HG03521 (cell line): ENCODE results near the gene RTN4IP1.
A peak's percentile ranks its signal among the peaks of the same experiment; 100 is the strongest.

ENCODE experiments used
- ATAC-seq: cut with Tn5 transposase; IDR thresholded peaks from one replicate; pipeline ENCODE4 v1.9.1; 2021; ENCODE audit warnings: mild to moderate bottlenecking, moderate library complexity; ENCODE audit not compliant: unreplicated experiment

The RTN4IP1 gene

DNA sequence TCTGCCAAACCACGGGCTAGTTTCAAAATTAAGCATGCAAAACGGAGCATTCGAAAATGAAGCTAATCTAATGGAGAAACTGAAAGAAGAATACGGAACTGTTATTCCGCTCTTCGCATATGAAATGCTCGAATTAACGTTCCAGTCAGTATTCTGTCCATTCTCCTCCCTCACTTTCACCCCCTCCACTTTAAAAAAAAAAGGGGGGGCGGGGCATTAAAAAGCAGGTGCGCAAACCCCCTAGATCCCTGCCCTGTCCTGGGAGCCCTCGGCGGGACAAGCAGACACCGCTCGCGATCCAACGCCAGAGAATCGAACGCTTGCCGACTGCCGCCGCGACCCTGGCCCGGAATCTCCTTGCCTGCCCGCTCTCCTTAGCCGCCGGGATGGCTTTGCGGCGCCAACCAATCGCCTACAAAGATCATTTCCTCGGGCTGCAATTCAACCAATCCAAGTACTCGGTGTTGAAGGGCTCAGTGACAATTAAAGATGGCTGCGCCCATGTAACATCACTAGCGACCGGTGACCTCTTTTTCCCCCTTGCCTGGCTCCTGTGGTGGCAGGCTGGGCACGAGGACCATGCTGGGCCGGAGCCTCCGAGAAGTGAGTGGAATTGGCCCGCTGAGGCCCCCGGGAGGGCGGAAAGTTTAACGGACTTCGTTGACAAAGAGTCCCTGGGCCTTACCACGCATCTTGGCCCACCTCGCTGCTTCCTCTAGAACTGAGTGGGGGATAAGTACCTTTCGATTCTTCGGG lies at the start of gene RTN4IP1, which contains the start of gene QRSL1:
RTN4IP1 (minus strand) TSS at position 396 of the 756 bp plus-strand sequence. CDS start 477 bp downstream, outside the sequence.
QRSL1 (plus strand) TSS at position 476 of the 756 bp plus-strand sequence; CDS start at position 580, 104 bp downstream.
- peak; percentile 78 for ATAC-seq

DNA sequence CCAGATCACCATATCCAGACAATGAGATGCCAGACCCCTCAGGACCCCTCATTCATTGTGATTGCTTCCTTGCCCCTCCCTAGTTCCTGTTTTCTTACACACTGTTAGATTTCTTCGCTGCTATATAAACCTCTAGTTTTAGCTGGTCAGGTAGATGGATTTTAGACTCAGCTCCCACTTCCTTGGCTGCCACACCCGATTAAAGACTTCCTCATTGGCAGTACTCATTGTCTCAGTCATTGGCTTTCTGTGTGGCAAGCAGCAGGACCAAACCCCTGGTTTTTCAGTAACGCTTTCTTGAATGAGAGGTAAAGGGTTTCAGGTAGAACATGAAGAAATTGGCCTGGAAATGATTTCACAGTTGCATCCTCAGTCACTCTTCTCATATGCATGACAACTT lies 48.0 kb upstream of the RTN4IP1 start:
- ATAC-seq = no peak

DNA sequence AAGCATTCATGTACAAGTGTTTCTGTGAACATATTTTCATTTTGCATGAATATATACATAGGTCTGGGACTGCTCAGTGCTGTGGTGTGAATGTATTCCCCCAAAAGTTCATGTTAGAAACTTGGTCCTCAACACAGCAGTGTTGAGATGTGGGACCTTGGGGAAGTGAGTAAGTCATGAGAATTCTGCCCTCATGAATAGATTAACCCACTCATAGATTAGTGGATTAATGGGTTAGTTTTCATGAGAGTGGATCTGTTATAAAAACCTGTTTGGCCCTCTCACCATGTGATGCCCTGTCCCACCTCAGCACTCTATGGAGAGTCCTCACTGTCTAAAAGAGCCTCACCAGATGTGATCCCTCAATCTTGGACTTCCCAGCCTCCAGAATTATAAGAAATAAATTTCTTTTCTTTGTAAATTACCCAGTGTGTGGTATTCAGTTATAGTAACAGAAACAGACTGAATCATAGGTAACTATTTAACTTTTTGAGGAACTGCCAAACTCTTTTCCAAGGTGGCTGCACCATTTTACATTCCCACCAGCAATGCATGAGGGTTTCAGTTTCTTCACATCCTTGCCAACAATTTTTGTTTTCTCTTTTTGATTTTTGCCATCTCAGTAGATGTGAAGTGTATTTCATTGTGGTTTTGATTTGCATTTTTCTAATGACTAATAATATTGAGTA lies 45.4 kb upstream of the RTN4IP1 start:
- ATAC-seq = no peak

DNA sequence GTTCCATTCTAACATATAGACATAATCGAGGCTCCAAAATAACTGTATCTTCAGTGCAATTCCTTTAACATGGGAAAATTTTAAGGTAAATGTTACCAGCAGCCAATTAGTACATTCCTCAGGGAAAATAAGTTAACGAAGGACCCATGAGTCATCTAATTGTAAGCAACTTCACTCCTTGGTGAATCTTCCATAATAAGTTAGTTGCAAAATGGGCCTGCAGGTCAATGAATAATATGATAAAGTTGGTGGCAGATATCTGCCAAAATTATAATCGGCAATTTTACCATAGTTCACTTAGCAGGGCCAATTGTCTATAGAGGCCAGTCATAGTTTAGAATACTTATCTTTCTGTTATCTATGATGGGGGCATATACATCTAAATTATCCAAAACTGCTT lies 42.4 kb upstream of the RTN4IP1 start:
- no peak for ATAC-seq

DNA sequence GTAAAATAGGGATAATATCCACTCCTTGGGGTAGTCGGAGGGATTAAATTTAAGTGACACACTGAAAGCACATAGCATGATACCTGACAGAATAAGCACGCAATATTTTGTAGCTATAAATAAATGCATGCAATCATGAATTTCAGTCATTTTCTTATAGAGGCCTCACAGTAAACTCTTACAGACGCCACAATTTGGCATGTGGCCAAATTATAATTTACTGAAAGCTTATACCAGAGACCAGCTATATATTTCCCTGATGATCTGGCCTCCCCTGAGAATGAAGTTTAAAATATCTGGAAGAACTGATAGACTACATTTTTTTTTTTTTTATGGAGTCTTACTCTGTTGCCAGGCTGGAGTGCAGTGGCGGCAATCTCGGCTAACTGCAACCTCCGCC lies 40.9 kb upstream of the RTN4IP1 start:
- no peak for ATAC-seq

GRCh38 chr6:106667022-106667402 lies 37.7 kb upstream of the RTN4IP1 start:
- ATAC-seq = no peak

DNA sequence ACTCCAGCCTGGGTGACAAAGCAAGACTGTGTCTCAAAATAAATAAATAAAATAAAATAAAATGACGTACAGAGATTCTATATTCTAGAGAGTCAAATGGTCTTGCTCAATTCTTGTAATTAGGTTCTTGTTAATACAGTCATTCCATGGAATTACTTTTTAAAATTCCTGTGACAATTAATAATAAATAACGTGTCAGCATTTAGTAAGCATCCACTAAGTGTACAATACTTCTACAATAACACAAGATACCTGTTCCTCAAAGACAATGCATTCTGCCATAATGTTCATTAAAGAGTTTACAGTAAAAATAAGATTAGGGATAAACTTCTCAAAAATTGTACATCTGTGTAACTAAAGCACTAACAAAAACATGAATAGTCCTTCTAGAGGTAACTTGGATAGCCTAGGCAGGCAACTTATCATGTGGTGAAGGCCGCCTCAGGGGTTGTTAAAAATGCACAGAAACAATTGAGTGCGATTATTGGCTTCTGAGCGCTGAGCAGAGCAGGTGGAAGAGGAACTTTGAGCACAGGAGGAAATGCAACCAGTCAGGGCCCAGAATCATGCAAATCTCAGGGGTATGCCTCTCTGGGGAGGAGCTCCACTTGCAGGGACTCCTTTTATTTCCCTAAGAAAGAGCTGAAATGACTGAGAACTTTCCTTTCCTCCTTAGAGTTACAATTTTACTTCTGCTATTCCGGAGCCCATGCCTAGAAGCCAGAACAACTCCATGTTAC lies 37.2 kb upstream of the RTN4IP1 start:
- ATAC-seq = peak; percentile 86

DNA sequence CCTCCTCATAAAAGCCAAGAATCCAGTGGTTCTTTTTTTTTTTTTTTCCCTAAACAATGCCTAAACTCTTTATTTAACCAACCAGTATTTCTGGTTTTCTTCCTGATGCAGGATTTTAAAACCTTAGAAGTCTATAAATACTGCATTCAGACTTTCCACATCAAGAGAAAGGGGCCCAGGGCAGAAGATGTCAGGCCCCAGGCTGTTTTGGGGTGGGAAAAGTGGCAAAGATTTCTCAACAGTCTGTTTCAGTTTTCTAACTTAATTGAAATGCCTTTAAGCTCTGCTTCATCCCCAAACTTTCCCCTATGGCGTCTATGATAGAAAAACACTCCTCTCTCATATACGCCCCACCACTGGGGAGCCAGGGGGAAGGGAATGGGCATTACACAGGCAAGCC lies 33.2 kb upstream of the RTN4IP1 start:
- ATAC-seq = no peak

DNA sequence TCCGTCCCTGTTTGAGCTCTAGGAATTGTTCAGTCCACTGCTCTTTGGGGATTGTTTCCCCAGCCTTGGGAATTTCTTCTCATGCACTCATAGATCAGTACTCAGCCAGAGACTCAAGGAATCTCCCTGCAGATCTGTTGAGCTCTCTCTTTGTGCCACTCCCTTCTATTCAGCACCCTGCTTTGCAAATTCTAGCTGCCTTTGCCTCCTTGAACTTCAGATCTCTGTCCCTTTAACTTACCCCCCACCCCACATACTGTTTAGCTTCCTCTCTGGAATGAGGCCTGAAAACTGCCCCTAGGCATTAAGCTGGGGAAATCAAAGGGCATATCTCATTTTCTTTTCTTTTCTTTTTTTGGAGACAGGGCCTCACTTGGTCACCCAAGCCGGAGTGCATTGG lies 30.6 kb upstream of the RTN4IP1 start:
- no peak for ATAC-seq

DNA sequence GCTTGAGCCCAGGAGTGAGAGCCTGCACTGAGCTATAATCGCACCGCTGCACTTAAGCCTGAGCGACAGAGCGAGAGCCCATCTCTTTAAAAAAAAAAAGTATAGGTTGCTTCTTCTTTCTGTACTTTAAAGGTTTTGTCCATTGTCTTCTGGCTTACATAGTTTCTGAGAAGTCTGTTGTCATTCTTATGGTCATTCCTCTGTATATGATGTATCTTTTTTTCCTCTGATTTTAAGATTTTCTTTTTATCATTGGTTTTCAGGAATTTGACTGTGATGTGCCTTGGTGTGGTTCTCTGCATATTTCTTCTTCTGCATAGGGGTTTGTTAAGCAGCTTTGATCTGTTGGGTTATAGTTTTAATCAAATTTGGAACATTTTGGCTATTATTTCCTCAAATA lies 29.2 kb upstream of the RTN4IP1 start:
- no peak for ATAC-seq

DNA sequence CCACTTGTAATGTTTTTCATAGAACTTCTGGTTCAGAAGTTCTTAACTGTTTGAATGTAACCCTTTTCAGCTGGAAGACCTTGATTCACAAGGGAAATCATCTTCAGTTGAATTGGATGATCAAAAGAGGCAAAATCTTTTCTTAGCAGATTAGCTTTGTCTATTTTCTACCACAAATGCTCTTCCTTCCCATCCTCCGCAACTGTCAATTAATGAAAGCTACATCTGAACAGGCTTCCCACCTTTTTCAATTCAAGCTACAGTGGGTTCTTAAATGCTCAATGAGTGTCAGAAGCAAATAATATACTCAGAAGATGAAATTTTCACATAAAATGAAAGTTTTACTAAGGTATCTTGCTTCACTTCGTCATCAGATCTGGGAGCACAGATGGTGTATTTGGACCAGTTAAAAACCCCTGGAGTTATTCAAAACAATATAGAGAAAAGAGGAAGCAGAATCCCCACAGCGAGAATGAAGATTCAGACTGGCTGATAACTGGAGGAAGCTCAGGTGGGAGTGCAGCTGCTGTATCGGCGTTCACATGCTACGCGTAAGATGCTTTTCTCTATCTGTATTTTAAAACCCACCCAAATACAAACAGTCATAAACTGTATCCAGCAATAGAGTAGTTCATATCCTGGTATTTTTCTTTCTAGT lies 19.5 kb upstream of the RTN4IP1 start:
- peak; percentile 64 for ATAC-seq

DNA sequence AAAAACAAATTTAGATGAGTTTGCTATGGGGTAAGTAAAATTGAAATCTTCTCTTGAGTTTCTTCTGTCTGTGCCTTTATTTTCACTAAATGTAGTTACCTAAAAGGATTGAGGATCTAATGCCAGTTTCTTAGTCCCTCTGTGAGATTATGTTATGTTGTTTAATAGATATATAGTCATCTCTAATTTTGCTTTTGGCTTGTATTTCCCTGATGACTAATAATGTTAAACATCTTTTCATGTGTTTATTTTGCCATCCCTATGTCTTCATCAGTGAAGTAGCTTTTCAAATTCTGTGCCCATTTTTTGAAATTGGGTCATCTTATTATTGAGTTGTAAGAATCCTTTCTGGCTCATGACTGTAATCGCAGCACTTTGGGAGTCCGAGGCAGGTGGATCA lies 13.8 kb upstream of the RTN4IP1 start:
- ATAC-seq = no peak

DNA sequence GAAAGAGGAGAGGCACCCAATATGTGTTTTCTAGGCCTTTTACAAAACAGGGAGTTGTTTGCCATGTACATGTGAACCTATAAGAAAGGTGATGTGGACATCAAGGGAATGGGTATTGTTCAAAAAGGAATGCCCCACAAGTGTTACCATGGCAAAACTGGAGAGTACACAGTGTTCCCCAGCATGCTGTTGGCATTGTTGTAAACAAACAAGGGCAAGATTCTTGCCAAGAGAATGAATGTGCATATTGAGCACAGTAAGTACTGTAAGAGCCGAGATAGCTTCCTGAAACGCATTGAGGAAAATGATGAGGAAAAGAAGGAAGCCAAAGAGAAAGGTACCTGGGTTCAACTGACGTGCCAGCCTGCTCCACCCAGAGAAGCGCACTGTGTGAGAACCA lies 13.2 kb upstream of the RTN4IP1 start:
- ATAC-seq = no peak

GRCh38 chr6:106639812-106640211 lies 10.5 kb upstream of the RTN4IP1 start:
- no peak for ATAC-seq

DNA sequence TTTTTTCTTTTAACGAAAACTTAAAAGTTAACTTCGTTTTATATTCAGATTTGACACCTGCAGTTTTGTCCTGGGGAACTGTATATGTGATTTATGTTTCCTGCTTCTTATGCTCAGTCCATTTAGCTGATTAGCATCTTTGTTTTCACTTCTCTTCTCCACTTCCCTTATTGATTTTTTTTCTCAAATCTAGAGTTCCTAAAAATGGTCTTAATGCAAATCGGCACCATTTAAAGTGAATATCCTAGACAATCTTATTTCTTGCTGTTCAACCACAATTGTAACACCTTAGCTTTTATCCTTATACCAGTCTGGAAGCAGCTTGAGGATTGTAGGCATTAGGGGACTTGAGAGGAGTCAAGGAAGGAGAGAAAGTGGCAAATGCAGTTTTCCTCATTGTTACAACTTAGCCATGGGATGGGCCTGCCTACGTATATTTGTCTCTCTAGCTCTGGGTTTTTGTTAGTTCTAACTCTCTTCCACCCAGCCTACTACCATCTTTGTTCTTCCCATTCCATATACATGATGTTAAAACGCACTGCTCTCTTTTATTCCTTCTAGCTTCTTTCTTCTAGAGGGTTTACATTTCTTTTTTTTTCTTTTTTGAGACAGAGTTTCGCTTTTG lies 8.5 kb upstream of the RTN4IP1 start:
- peak; percentile 71 for ATAC-seq

DNA sequence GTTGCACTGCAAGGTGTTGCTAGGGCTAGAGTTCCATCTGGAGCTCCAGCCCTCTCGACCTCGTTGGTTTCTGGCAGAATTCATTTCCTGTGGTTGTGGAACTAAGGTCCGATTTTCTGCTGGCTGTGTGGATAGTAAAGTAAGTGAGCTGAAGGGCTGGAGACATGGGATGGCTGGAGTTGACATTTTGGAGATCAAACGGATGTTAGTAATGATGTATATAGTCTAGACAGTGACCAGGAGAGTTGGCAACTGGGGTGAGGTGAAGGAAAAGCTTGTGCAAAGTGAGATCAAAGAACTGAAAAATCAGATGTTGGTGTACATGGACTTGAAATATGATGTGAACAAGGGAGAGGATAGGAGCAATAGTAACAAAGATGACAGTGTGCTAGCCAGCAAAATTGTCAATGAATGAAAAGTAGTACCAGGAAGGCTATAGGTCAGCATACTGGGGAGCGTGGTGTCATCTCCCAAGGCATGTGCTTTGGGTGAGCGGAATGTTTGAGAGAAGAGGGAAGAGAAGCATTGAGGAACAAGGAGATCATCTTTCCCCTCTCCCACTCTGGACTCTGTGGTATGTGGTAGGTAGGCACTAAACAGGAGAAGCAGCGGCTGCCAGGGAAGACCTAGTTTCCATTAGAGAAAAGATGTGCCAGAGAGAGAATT lies 7.9 kb upstream of the RTN4IP1 start:
- peak; percentile 16 for ATAC-seq

GRCh38 chr6:106634565-106634964 lies 5.3 kb upstream of the RTN4IP1 start:
- no peak for ATAC-seq

DNA sequence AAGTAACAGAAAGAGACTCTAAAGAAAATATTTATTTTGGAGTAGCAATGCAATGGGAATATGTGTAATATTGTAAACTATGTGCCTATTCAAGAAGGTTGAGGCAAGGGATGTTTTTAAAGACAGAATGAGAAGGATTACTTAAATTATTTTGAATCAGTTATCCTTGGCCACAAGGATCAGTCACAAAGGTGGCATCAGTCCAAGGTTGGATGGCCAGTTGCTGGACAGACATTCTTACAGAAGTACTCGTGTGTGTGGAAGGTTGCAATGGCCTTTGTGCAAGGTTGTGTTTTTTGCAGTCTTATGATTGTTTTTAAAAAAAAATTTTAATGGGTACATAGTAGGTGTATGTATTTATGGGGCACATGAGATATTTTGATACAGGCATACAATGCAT lies 2.0 kb upstream of the RTN4IP1 start:
- no peak for ATAC-seq

- ATAC-seq = no peak
Observed at GRCh38 chr6:106630366-106630765, 1.1 kb upstream of the RTN4IP1 start.

DNA sequence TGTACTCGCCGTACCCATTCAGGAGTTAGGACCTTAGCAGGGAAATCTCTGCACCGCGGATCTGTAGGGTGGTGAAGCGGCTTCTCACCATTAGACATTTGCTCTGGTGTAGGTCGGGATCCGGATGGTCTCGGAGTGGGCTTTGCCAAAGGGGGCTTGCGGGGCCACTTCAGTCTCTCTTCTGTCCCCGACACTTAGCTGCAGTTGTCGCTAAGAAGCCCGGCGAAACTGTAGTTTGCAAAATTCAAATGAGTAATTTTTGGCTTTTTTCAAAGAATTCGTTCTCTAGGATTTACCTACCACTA lies 513 bp upstream of the RTN4IP1 start:
- no peak for ATAC-seq
